Ovary (tissue), 3 donors: ENCODE measurements around the gene JAML.
"Not testable (repeated sequence)": the region's sequence is repeated elsewhere in the genome, so short reads cannot be mapped to it uniquely, and the experiment has no call there.

Experiments
- EP300 ChIP-seq: sonication (generic); formaldehyde crosslinking; IDR thresholded peaks from one replicate; pipeline ENCODE4 v1.6.1; 2017; ENCODE audit warnings: antibody characterized with exemption
- POLR2A ChIP-seq: fragments of 450-650 bp; IDR thresholded peaks from one replicate; pipeline ENCODE4 v1.6.1; 2017; ENCODE audit warnings: antibody characterized with exemption, mild to moderate bottlenecking, moderate library complexity
- TF ChIP-seq, protein P1 (sequence below), 3 donors: fragments of 450-650 bp in 2 of 3; fragments of 200-600 bp in 1 of 3; IDR thresholded peaks; one replicate each; pipeline versions ENCODE4 v1.5.1 to v1.8.0; 2016 to 2022; ENCODE audit warnings: antibody characterized with exemption in 3 of 3, mild to moderate bottlenecking in 1 of 3
- donor health status: DM: no; HTN: no; CAD: no.

DNA sequence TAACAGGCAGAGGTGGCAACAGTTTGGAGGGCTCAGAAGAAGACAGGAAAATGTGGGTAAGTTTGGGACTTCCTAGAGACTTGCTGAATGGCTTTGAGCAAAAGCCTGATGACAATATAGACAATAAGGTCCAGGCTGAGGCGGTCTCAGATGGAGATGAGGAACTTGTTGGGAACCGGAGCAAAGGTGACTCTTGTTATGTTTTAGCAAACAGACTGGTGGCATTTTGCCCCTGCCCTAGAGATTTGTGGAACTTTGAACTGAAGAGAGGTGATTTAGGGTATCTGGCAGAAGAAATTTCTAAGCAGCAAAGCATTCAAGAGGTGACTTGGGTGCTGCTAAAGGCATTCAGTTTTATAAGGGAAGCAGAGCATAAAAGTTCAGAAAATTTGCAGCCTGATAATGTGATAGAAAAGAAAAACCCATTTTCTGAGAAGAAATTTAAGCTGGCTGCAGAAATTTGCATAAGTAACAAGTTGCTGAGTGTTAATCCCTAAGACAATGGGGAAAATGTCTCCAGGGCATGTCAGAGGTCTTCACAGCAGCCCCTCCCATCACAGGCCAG is 33.8 kb downstream of the JAML start:
- TF ChIP-seq EP300, POLR2A: not testable (repeated sequence)
- TF ChIP-seq, protein P1, sequence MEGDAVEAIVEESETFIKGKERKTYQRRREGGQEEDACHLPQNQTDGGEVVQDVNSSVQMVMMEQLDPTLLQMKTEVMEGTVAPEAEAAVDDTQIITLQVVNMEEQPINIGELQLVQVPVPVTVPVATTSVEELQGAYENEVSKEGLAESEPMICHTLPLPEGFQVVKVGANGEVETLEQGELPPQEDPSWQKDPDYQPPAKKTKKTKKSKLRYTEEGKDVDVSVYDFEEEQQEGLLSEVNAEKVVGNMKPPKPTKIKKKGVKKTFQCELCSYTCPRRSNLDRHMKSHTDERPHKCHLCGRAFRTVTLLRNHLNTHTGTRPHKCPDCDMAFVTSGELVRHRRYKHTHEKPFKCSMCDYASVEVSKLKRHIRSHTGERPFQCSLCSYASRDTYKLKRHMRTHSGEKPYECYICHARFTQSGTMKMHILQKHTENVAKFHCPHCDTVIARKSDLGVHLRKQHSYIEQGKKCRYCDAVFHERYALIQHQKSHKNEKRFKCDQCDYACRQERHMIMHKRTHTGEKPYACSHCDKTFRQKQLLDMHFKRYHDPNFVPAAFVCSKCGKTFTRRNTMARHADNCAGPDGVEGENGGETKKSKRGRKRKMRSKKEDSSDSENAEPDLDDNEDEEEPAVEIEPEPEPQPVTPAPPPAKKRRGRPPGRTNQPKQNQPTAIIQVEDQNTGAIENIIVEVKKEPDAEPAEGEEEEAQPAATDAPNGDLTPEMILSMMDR (IDR thresholded peaks at IDR 0.05) = not testable (repeated sequence)
